Fibroblast of upper back skin (primary cell): ENCODE data around the gene TIE1.
A peak's percentile ranks its signal among the peaks of the same experiment; 100 is the strongest.

ENCODE experiments used
- DNase-seq: peaks from one replicate; pipeline ENCODE4 v3.0.0-alpha.2; 2013

TIE1 gene

DNA sequence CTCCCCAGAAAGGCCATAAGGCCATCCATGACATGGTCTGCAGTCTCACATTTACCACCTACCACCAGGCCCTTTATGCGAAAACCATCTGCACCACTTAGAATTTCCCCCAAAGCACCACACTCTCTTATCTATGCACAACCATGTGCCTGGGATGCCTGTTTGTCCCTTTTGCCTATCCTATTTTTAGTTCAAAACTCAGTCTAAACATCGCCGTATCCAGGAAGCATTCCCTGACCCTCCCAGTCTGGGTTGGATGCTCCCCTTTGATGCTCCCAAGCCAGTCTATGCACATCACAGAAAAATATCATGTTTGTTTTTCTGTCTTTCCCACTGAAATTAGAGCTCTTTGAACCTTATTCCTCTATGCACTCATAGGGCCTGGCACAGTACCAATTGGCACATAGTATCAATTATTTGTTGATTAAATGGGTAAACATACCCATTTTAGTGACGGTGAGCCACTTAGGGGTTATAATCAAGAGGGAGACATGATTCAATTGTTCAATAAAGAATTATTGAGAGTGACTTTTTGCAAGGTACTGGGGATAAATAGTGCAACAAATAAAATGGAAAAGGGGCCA is 43.6 kb downstream of the TIE1 start:
- DNase-seq = no peak

DNA sequence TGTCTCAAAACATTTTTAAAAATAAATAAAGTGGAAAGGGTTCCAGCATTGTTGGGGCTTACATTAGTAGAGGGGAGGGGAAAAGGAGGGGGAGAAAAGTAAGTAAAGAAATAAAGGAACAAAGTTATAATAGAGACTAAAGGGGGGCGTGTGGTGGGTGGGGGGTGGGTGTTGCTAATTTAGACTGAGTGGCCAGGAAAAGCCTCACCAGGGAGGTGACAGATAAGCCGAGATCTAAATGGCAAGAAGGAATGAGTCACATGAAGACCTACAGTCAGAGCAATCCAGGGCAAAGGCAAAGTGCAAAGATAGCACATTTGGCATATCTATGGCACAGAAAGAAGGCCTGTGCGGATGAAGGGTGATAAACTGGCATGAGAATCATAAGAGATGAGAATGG is 44.3 kb downstream of the TIE1 start:
- DNase-seq = no peak

DNA sequence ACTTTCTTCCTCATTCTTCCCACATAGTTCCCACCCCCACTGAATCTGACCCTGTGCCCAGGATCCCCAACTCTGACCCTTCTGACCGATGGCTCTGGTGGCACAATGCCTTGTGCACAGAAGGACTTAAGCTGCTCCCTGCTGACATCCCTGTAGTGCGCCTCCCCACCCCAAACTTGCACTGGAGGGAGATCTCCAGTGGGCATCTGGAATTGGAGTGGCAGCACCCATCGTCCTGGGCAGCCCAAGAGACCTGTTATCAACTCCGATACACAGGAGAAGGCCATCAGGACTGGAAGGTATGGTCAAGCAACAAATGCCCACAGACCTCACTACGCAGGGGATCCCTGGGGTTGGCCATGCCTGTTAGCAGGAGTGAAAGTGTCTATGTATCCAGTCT is 45.9 kb downstream of the TIE1 start:
- no peak for DNase-seq

DNA sequence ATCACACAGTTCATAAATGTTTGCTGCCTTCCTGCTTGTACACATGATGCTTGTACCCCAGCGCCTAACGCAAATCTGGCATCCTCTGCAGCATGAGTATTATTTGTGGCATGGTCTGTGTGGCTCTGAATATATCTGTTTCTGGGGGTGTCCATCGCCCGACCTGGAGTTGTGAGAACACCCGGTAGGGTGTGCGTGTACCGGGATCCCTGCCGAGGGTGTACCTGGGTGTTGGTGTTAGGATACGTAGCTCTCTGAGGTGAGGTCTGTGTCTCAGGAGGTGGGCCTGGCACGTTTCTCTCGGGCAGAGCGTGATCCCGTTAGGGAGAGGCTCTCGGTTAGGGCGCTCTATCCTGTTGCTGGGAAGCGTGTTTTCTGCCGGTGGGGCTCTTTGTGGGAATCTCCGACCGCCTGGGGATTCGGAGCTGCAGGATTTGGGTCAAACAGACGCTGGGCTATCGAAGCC is 47.6 kb downstream of the TIE1 start:
- no peak for DNase-seq

DNA sequence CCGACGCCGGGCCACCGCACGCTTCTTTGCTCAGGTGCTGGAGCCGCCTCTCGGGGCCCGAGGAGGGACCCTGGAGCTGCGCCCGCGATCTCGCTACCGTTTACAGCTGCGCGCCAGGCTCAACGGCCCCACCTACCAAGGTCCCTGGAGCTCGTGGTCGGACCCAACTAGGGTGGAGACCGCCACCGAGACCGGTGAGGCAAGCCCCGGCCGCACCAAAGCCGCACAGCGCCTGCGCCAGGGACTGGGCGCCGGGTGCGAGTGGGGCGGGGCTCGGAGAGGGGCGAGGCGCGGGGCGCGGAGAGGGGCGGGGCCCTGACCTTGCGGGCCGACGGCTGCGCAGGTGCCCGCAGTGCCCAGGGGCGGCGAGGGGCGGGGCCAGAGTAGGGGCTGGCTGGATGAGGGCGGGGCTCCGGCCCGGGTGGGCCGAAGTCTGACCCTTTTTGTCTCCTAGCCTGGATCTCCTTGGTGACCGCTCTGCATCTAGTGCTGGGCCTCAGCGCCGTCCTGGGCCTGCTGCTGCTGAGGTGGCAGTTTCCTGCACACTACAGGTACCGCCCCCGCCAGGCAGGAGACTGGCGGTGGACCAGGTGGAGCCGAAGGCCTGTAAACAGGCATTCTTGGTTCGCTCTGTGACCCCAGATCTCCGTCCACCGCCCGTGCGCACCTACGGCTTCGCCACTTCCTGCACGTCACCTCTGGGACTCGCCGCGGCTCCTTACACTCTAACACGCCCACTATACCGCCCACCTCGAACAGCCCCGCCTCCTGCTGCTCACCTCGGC is 48.2 kb downstream of the TIE1 start:
- DNase-seq = peak; percentile 30

DNA sequence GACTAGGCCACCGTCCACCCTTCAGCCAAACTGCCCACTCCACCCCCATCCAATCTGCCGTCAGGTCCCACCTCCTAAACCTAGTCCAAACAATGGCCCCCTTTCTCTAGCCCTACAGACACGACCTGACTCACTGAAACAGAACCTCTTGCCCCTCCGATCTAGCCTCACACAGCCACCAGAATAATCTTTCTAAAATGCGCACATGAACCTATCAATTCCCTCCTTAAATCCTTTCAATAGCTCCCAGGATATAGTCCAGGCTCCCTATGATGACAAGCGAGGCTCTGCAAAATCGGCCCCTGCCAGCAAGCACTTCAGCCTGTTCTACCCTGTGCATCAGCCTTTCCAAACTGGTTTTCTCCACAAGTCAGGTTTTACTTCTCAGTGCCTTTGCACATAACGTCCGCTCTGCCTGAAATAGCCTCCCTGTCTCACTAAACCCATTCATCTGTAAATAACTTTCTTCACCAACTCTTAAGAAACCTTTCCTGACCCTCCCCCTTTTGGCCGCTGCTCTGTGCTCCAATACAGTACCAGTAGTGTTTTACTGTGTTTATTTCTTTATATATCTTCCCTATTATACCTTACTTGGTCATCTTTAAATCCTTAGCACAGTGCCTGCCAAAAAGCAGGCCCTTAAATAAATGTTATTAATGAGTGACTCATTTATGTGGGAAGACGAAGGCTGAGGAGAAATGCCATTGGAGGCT is 49.0 kb downstream of the TIE1 start:
- DNase-seq = peak; percentile 76

DNA sequence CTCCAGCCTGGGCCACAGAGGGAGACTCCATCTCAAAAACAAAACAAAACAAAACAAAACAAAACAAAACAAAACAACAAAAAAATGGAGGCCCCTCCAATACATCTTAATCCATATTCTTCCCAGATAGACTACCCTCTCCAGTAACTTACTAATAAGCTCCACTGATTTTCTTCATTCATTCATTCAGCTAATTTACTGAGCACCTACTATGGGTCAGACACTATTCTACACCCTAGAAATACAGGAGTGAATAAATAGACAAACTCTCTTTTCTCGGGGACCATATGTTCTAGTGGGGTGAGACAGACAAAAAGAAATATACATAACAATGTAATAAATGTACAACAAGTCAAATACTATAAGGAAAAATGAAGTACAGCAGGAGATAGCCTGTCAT is 50.2 kb downstream of the TIE1 start:
- DNase-seq = no peak

DNA sequence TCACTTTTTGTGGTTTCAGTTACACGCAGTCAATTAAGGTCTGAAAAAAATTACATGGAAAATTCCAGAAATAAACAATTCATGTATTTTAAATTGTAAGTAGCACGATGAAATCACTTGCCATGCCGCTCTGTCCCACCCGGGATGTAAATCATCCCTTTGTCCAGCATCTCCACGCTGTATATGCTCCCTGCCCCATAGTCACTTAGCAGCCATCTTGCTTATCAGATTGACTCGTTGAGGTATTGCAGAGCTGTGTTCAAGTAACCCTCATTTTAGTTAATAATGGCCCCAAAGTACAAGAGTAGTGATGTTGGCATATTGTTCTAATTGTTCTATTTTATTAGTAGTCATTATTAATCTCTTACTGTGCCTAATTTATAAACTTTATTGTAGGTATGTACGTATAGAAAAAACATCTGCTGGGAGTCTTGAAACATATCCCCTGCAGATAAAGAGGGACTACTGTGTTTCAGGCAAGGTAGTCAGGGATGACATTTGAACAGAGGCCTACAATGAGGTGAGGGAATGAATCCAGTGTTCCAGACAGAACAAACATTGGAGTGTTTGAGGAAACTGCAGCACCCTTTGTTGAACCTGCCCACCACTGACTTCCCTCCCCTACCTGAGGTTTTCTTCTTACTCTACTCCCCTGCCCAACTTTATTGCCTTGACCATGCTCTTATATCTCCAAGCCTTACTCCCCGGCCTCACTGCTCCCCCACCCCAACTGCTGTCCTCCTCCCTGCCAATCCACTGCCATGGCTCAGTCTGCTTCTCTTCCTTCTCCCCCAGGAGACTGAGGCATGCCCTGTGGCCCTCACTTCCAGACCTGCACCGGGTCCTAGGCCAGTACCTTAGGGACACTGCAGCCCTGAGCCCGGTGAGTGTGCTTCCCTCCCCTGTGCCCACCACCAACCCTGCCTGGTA is 50.9 kb downstream of the TIE1 start:
- DNase-seq = no peak

DNA sequence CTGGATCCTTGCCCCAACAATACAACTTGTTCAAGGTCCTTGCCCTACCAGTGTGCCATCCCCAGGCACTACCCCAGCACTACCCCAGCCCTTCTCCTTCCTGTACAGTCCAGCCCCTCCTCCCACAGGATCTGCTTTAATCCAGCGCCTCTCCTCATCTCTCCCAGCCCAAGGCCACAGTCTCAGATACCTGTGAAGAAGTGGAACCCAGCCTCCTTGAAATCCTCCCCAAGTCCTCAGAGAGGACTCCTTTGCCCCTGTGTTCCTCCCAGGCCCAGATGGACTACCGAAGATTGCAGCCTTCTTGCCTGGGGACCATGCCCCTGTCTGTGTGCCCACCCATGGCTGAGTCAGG is 51.5 kb downstream of the TIE1 start:
- DNase-seq = no peak

DNA sequence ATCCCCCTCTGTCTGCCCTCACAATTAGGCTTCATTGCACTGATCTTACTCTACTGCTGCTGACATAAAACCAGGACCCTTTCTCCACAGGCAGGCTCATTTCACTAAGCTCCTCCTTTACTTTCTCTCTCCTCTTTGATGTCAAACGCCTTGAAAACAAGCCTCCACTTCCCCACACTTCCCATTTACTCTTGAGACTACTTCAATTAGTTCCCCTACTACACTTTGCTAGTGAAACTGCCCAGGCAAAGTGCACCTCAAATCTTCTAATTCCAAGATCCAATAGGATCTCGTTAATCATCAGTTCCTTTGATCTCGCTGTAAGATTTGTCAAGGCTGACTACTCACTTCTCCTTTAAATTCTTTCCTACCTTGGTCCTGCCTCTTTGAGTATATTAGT is 52.1 kb downstream of the TIE1 start:
- DNase-seq = no peak

DNA sequence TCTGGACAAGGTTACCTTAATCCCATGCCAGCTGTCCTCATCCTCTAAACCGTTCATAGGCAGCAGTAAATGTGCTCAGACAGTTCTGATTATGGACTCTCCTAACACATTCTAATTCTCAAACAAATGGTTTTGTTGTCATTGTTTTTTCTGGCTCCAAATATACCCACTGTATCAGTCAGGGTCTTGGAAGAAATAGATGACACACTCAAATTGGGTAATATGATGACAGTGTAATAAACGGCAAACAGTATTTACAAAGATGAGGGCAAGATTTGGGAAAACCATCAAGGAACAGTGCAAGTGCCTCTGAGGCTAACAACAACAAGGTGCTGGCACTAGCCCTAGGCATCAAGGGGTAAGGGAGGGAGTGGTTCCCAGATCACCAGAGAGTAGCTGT is 53.7 kb downstream of the TIE1 start:
- no peak for DNase-seq

DNA sequence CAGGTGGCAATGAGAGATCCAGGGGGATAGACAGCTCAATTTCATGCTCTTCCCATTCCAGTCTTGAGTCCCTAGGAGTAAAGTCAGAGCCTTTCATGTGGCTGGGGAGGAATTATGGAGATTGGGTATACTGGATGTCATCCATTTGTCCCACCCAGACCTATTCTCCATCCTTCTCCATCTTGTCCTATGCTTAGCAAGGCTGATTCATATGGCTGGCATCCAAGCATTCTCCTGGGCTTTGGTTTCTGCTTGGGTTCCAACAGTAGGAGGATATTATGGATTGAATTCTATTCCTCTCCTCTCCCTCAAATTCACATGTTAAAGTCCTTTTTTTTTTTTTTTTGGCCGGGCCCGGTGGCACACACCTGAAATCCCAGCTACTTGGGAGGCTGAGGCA is 54.2 kb downstream of the TIE1 start:
- DNase-seq = no peak

DNA sequence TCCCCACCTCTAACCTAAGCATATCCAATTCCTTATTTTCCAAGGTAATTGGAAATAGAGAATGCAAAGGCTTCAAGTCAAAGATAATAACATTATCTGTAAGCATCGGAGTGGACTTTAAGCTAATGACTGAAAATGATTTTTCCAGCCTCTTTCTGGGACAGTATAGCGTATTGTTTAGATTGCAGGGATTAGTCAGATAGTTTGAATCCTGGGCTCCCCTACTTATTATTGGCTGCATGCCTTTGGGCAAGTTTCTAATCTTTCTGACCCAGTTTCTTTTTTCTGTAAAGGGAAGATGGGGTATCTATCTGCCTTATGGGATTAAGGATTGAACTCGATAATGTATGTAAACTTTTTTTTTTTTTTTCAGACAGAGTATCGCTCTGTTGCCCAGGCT is 56.5 kb downstream of the TIE1 start:
- DNase-seq = no peak

DNA sequence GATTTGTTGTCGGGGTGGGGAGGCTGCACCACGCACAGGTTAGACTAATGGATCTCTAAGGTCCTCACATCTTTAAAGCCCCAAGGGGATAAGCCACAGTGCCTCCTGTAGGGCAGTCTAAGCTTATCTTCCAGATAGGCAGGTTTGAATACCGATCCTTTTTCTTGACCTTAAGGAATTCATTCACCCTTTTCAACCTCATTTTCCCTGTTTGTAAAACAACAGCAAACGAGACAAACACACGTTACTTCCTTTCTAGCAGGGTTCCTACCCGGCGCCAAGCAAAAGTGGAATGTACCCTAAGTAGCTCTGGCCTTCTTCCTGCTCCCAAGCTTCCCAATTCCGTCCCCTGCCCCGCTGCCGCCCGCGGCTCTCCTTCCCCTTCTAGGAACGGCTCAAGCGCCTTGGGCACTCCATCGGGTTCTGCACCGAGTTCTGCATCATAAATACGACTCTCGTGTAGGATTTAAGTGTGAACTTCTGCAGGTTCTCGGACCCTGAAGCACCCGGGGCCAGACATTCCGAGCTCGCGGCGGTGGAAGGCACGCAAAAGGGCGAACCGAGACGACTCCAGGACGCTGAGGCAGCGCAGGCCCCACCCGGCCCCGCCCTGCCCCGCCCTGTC is 57.5 kb downstream of the TIE1 start:
- peak; percentile 37 for DNase-seq

DNA sequence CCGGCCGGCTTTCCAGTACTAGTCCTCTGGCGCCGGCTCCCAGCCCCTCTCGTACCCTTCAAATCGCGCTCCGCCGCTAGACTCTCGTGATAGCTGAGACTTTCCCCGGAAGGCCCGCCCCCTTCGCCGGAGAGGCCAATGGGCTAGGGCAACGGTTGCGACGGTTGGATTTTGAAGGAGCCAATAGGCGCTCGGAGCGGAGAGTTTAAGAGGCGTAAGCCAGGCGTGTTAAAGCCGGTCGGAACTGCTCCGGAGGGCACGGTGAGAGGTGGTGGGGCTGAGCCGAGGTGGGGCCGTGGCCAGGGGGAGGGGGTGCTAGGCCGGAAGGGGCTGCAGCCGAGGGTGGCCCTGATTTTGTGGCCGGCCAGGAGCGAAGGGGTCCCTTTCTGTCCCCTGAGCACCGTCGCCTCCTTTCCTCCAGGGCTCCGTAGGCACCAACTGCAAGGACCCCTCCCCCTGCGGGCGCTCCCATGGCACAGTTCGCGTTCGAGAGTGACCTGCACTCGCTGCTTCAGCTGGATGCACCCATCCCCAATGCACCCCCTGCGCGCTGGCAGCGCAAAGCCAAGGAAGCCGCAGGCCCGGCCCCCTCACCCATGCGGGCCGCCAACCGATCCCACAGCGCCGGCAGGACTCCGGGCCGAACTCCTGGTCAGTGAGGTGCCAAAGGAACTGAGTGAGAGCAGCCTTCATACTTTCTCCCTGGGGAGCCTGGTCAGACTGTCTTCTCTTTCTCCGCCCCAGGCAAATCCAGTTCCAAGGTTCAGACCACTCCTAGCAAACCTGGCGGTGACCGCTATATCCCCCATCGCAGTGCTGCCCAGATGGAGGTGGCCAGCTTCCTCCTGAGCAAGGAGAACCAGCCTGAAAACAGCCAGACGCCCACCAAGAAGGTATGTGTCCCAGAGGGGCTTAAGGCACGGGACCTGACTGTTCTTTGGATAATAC is 58.2 kb downstream of the TIE1 start, which contains the start of gene CDC20:
Gene CDC20, plus strand, starts transcription at position 236 of the 948 bp plus-strand sequence. Its CDS starts 235 bp downstream, at position 471.
- peak; percentile 96 for DNase-seq

DNA sequence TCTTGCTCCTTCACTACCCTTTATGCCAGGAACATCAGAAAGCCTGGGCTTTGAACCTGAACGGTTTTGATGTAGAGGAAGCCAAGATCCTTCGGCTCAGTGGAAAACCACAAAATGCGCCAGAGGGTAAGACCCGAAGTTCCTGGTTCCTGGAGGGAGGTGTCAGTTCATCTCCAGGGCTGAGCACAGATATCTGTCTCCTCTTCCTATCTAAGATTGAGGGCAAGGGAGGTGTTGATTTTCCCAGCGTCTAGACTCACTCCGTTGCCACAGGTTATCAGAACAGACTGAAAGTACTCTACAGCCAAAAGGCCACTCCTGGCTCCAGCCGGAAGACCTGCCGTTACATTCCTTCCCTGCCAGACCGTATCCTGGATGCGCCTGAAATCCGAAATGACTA is 58.9 kb downstream of the TIE1 start:
- DNase-seq = no peak

DNA sequence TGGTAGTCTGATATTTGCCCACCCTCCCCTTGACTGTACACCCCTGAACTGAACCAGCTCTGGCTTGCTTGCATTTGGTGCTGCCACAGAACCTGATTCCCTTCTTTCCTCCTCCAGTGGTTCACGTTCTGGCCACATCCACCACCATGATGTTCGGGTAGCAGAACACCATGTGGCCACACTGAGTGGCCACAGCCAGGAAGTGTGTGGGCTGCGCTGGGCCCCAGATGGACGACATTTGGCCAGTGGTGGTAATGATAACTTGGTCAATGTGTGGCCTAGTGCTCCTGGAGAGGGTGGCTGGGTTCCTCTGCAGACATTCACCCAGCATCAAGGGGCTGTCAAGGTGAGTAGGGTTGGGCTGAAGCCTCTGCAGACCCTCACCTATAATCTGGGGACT is 59.8 kb downstream of the TIE1 start:
- no peak for DNase-seq

DNA sequence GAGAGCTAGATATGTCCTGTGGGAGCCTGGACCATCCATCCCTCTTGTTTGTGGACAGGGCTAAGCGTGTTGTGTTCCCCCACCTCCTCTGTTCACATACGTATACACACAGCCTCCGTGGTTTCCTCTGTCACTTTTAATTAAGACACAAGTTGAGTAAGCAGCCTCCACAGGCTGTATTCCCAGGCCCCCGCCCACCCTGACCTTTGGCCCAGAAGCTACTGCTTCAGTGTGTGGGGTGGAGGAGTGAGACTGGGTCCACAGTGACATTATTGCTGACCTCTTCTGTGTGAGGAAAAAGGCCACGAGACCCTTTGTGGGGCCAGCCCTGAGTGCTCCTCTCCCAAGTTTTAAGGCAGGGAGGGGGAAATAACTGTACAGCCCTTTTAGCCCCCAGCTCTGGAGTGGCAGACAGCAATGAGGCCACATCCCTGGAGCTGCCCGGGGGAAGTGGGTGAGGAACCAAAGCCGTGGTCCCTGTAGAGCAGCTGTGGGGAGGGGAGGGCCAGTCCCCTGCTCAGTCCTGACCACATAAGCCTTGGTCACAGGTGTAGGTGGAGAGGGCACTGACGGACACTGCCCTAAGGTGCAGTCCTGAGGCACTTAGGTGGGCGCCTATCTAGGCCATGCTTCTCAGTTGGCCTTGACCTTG is 62.6 kb downstream of the TIE1 start:
- DNase-seq = no peak

DNA sequence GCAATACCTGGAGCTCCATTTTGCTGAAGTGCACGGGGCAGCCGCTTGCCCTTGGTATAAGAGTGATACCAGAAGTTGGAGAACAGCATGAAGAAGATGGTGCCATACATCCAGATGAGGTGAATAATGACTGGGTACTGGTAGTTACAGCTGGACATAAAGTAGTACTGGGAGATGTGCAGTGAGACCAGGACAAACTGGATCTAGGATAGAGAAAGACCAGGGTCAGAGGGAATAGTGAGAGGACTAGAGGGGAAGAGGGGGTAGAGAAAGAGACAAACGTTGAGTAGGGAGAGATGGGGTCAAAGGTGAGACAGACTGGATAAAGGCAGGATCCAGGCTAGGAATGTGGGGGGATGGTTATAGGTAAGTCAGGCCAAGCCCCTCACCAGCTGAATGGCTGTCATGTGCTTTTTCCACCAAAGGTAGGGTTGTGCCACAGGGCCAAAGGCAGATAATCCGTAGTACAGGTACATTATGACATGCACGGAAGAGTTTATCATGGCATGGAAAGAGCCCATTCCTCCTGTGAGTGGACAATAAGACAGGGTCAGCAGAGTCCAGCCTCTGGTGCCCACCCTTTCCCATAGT is 63.2 kb downstream of the TIE1 start:
- no peak for DNase-seq

DNA sequence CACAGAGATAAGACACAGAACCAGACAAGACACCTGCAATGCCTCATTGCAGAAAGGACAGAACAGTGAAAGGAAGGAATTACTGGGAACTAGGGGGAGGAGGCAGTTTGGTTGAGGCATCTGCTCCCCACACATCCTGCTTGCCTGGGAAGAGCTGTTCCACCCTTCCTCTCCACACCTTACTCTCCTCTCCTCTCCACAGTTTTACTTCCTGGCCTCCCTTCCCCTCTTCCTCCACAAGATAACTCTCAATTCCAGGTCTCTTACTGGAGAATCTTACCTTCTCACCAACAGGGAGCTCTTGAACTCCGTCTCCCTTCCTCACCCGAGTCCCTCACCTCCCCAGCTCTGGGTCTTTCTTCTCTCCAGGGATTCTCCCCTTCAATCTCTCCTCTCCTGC is 64.9 kb downstream of the TIE1 start:
- no peak for DNase-seq
